Colonic mucosa (tissue), 4 donors: ENCODE results near the gene FAM43B. TPM values are rescaled to one million over a fixed set of nuclear protein-coding genes. Genes with fewer than 3 reads are reported as not detected.

Experiments used
- DNase-seq: peaks from one replicate; pipeline ENCODE4 v3.0.0-alpha.2; 2020
- H3K27ac ChIP-seq: fragments of 200-600 bp; one replicate; pipeline ENCODE4 v1.8.0; 2021
- H3K27me3 ChIP-seq: fragments of 200-600 bp; one replicate; pipeline ENCODE4 v1.8.0; 2021
- H3K36me3 ChIP-seq: fragments of 200-600 bp; one replicate; pipeline ENCODE4 v1.8.0; 2021
- H3K4me1 ChIP-seq: fragments of 200-600 bp; one replicate; pipeline ENCODE4 v1.8.0; 2021; ENCODE audit warnings: mild to moderate bottlenecking
- H3K4me3 ChIP-seq: fragments of 200-600 bp; one replicate; pipeline ENCODE4 v1.8.0; 2021
- H3K9ac ChIP-seq, 2 donors: one replicate each; pipeline ENCODE4 v1.7.0; 2013; ENCODE audit warnings: control low read depth in 2 of 2, low read depth in 2 of 2, low read length in 2 of 2
- H3K9me3 ChIP-seq: fragments of 200-600 bp; one replicate; pipeline ENCODE4 v1.8.0; 2021
- CTCF ChIP-seq: fragments of 200-600 bp; IDR thresholded peaks from one replicate; pipeline ENCODE4 v1.8.0; 2022; ENCODE audit warnings: antibody characterized with exemption, mild to moderate bottlenecking
- intact Hi-C: fragments of 100-400 bp; cut with DNase I; formaldehyde crosslinking; loops from one replicate; pipeline ENCODE4 v1.14.1; 2022
- total RNA-seq, 2 donors: library from RNA; stranded (reverse); fragmentation: NEBNext Ultra II Directional in 1 of 2; extraction: Animal tissue kit (Norgen Biotek cat#: 25700) in 1 of 2; gene quantifications; one replicate each; pipeline ENCODE4 v1.2.1, GENCODE V29; 2021
- donor health status: healthy.
- donor health status: DM: no; HTN: no; CAD: no.
- donor health status: DM: no; HTN: no; CAD: no.

FAM43B gene
- total RNA-seq, 2 donors from 2014 or later = 0.16 to 0.27 TPM

DNA sequence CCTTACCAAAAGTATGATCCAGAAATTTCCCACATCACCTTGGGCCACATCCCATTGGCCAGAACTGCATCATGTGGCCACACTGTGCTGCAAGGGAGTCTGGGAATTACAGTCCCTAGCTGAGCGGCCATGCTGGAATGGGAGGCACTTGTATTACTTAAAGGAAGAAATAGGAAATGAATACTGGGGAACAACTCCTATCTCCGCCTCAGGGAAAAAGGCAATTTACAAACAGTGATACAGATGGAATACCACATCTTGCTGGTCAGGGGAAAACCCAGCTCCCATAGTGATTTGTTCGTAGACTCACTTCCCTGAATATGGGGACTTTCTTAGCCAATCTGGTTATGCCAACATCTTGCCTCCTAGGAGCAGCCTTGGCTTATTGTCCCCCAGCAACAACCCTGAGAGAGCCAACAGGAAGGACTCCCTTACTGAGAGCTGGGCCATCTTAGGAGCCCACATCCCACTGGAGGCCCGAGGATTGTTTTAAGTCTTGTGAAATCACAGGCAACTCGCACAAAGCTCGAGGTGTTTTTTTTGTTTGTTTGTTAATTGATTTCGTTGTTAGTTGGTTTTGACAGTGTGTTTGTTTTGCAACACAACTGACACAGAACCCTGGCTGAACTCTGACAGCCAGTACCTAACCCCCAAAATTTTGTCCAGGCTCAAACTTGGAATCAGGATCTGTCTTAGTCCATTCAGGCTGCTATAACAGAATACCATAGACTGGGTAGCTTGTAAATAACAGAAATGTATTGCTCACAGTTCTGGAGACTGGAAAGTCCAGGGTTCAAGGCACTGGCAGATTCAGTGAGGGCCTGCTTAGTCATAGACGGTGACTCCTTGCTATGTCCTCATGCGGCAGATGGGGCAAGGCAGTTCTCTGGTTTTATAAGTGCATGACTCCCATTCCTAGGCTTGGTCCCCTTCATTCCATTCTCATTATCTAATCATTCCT, 51.4 kb downstream of the FAM43B start:
- DNase-seq = no peak
- no peaks in the 10 kb centered on the region for H3K36me3 ChIP-seq
- H3K9me3 ChIP-seq = no peaks in the 10 kb centered on the region
- peaks cover 7% of the 10 kb centered on the region for H3K4me1 ChIP-seq
- H3K27ac ChIP-seq = peak overlapping the region; percentile 44
- no peaks in the 10 kb centered on the region for H3K27me3 ChIP-seq
- H3K4me3 ChIP-seq = no peak overlapping the region
- intact Hi-C loops = no loop called here
- TF ChIP-seq CTCF = no peak
- H3K9ac ChIP-seq = no peak overlapping the region

Other genes with a start within 250 kb of the FAM43B start
- 100 to 1,000 TPM; 133 to 182 TPM for gene CAMK2N1, start 66.4 kb upstream of the FAM43B start, total RNA-seq
- gene MUL1, start 44.4 kb upstream of the FAM43B start, total RNA-seq = 10 to 100 TPM; 29.8 to 34.1 TPM
- 100 to 1,000 TPM in 1 of 2 donors, 10 to 100 TPM in 1; 29.1 to 110 TPM for gene CDA, start 36.5 kb downstream of the FAM43B start, total RNA-seq
- 100 to 1,000 TPM in 1 of 2 donors, 10 to 100 TPM in 1; 49.7 to 119 TPM for gene PINK1, start 80.9 kb downstream of the FAM43B start, total RNA-seq
- gene DDOST, start 108.8 kb downstream of the FAM43B start, total RNA-seq = 100 to 1,000 TPM; 233 to 364 TPM
- gene KIF17, start 165.4 kb downstream of the FAM43B start, total RNA-seq = 1 to 10 TPM in 1 of 2 donors, under 1 TPM in 1; 0.27 to 1.4 TPM
- under 1 TPM in 1 of 2 donors, not detected in 1; 0.12 TPM for gene SH2D5, start 180.1 kb downstream of the FAM43B start, total RNA-seq
- 100 to 1,000 TPM; 165 to 210 TPM for gene HP1BP3, start 234.7 kb downstream of the FAM43B start, total RNA-seq